ENCODE data around the gene TEX264.
A peak's percentile ranks its signal among the peaks of the same experiment; 100 is the strongest.

The TEX264 gene

GRCh38 chr3:51705276-51706020 is 34.4 kb downstream of the TEX264 start:
- no peak for DNase-seq (ENCODE audit: low read depth)
- TF ChIP-seq CTCF (conservative IDR thresholded peaks at IDR 0.05; ENCODE audit: low read length), result no peak
- H3K4me3 ChIP-seq (ENCODE audit: low read length), result no peak overlapping the region

GRCh38 chr3:51706021-51706485 is 35.0 kb downstream of the TEX264 start:
- no peak overlapping the region for H3K4me3 ChIP-seq (ENCODE audit: low read length)
- TF ChIP-seq CTCF (conservative IDR thresholded peaks at IDR 0.05; ENCODE audit: low read length), result no peak
- DNase-seq (ENCODE audit: low read depth), result no peak

GRCh38 chr3:51706788-51707731 is 36.0 kb downstream of the TEX264 start, which contains the start of gene GRM2:
GRM2 (plus strand) TSS chr3:51707068; CDS start chr3:51708984, 1,916 bp downstream.
- DNase-seq (ENCODE audit: low read depth), result peak; percentile 66
- TF ChIP-seq CTCF (conservative IDR thresholded peaks at IDR 0.05; ENCODE audit: low read length), result no peak

GRCh38 chr3:51708216-51708845 is 37.3 kb downstream of the TEX264 start:
- no peak for DNase-seq (ENCODE audit: low read depth)
- no peak for TF ChIP-seq CTCF (conservative IDR thresholded peaks at IDR 0.05; ENCODE audit: low read length)

More at GRCh38 chr3:51706788-51707731, 36.0 kb downstream of the TEX264 start, which contains the start of gene GRM2:
- H3K4me3 ChIP-seq (ENCODE audit: low read length), result peak within 1 kb of the TSS; percentile 20; the same call in 1 of the 2 replicates

GRCh38 chr3:51709004-51709420 is 38.0 kb downstream of the TEX264 start:
- no peak overlapping the region for H3K4me3 ChIP-seq (ENCODE audit: low read length)
- no peak for TF ChIP-seq CTCF (conservative IDR thresholded peaks at IDR 0.05; ENCODE audit: low read length)
- DNase-seq (ENCODE audit: low read depth), result no peak

More at GRCh38 chr3:51708216-51708845, 37.3 kb downstream of the TEX264 start:
- H3K4me3 ChIP-seq (ENCODE audit: low read length), result no peak overlapping the region

- DNase-seq (ENCODE audit: low read depth), result no peak
- no peak for TF ChIP-seq CTCF (conservative IDR thresholded peaks at IDR 0.05; ENCODE audit: low read length)
- H3K4me3 ChIP-seq (ENCODE audit: low read length), result no peak overlapping the region
Observed at GRCh38 chr3:51709675-51710074, 38.6 kb downstream of the TEX264 start.
